Activated CD8-positive, alpha-beta memory T cell treated with anti-CD3 and anti-CD28 coated beads, Interleukin-2, amount 50 U/mL, for 48 hours (primary cell): ENCODE measurements around the gene MSLN.

ENCODE experiments used
- DNase-seq: peaks from one replicate; pipeline ENCODE4 v3.0.0-alpha.2; 2020

Gene MSLN

DNA sequence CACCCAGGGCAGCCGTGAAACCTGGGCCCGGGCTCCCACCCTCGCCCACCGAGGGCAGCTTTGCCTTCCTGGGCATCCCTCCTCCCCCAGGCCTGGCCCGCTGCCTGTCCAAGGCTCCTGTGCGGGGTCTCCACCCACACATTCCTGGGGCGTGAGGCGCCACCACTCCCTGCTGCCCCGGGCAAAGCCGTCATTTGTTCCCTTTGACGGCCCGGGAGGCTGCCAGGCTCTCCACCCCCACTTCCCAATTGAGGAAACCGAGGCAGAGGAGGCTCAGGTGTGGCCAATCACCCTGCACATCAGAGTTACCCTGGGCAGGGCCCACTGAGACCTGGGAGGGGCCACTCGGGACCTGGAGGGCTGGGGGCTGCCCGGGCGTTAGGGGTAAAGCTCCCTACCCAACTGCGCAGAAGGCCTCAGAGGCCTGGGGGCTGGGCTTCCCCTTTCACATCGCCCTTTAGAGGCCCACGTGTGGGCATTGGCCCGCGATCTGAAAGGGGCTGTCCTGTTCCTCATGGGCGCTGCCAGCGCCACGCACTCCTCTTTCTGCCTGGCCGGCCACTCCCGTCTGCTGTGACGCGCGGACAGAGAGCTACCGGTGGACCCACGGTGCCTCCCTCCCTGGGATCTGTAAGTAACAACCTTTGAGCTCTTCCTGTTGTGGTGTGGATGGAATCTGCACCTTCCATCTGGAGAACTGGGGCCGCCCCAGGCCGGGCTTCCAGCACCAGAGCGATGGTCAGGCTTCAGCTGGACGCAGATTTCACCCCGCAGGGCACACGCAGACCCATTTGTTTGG, at the start of gene MSLN:
MSLN (plus strand) TSS at position 190 of the 799 bp plus-strand sequence. CDS start 1,947 bp downstream, outside the sequence.
- no peak for DNase-seq

DNA sequence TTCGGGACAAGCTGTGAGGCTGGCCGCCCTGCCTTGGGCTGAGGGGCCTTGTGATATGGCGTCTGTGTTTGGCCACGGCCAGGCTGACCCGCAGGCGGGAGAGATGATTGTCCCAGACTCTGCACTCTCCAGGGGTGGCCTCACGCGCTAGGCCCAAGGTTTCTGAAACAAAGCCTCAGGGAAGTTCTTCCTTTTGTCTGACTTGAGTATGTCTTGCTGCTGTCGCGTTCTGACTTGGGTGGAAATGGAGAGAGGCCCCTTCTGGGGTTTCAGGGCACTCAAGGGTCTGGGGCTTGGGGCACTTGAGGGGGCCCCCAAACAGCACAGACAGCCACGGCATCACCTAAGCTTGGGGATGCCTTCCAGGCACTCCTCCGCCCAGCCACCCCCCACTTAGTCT, 49.5 kb upstream of the MSLN start:
- no peak for DNase-seq

DNA sequence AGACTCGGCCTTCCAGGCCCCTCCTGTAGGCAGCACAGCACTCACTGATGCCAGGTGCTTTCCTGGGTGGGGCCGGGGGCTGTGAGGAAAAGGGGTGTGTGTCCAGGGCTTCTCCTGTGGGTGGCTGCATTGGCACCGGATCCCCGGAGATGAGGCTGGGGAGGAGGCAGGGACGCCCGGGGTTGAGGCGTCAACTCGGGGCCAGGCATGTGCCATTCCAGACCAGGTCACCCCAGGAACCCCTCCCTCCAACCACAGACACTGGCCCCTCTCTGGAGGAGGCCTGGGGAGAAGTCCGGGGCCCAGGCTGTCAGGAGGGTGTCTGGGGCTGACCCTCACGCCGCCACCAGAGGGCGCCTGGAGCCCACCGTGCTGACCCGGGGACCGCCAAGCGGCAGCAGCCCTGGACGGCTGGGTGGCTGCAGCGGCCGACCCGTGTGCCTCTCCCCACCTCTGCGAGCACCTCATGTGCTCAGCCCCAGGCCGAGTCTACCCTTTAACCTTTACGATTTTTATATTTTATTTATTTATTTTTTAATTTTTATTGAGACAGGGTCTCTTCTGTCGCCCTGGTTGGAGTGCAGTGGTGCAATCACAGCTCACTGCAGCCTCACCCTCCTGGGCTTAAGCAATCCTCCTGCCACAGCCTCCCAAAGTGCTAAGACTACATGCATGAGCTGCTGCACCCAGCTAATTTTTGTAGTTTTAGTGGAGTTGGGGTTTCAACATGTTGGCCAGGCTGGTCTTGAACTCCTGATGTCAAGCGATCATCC, 48.8 kb upstream of the MSLN start:
- DNase-seq, result peak; percentile 95

DNA sequence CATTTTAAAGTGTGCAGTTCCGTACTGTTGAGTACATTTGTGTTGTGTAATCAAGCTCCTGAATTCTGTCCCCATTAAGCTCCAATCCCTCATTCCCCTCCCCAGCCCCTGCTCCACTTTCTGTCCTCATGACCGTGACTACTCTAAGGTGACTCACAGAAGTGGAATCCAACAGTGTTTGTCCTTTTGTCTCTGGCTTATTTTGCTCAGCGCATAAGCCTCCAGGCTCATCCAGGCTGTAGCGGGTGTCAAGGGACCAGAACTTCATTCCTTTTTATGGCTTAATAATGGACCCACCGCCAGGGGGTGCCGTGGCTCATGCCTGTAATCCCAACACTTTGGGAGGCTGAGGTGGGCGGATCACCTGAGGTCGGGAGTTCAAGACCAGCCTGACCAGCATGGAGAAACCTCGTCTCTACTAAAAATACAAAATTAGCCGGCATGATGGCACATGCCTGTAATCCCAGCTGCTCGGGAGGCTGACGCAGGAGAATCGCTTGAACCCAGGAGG, 47.7 kb upstream of the MSLN start:
- peak; percentile 83 for DNase-seq

DNA sequence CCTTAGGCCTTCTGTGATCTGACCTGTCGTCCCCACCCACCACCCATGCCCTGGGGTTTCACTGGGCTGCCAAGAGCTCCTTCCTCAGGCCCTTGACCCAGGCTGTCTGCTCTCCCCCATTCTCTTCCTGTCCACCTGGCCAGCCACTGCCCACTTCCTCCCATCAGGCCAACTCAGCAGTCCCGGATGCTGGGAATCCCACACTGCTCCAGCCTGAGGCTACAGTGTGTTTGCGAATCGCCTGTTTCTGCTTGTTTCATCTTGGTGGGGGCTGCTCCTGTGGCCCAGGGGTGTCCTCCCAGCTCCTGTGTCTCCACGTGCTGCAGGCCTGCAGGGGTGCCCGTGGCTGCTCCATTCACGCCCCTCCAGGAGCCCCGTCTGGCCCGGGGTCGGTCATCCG, 46.5 kb upstream of the MSLN start:
- no peak for DNase-seq

DNA sequence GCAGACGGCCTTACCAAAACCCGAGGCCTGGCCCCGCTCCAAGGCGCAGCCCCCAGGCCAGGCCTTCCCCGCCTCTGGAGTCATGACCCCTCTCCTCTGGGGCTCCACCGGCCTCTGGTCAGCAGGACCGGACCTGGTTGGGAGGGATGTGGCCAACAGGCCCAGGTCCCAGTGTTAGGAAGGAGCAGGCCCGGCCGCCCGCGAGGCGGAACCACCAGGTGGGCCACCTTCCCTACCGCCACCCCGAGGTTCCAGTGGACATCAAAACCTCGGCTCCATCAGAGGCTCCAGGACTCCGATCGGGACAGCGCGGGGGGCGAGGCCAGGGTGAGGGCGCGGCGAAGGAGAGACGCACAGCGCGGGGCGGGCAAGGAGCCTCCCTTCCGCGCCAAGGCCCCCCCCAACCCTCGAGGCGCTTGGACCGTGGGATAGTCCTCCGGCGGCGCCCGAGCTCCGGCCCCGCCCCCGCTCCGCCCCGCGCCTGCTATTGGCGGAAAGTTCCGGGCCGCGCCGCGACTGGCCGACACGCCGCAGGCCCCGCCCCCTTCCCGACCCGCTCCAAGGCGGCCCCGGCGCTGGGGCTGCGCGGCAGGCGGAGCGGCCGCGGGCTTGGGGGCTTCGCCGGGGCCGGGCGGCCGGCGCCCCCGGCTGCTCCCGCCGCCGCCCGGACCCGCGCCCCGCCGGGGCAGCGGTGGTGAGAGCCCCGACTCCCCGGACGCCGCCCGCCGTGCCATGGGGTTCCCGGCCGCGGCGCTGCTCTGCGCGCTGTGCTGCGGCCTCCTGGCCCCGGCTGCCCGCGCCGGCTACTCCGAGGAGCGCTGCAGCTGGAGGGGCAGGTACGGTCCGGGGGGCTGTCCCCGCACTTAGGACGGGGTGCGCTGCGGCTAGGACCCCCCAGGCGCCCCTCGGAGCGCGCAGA, 45.7 kb upstream of the MSLN start, which contains the start of gene METRN:
METRN (plus strand) TSS at position 561 of the 919 bp plus-strand sequence; CDS start at position 733, 172 bp downstream.
- DNase-seq, result peak; percentile 97

DNA sequence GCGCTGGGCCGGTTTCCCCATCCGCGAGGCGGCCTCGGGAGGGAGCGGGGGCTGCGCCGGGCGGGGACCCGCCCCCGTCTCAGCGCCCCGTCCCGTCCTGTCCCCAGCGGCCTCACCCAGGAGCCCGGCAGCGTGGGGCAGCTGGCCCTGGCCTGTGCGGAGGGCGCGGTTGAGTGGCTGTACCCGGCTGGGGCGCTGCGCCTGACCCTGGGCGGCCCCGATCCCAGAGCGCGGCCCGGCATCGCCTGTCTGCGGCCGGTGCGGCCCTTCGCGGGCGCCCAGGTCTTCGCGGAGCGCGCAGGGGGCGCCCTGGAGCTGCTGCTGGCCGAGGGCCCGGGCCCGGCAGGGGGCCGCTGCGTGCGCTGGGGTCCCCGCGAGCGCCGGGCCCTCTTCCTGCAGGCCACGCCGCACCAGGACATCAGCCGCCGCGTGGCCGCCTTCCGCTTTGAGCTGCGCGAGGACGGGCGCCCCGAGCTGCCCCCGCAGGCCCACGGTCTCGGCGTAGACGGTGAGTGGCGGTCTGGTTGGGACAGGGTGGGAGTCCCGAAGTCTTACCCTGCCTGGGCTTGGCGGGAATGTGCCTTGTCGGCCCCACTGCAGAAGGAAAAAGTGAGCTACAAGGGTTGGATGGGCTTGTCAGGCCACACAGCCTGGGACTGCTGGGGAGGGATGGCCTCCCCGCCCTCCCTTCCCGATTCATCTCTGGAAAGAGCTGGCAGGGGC, 44.9 kb upstream of the MSLN start:
- no peak for DNase-seq

DNA sequence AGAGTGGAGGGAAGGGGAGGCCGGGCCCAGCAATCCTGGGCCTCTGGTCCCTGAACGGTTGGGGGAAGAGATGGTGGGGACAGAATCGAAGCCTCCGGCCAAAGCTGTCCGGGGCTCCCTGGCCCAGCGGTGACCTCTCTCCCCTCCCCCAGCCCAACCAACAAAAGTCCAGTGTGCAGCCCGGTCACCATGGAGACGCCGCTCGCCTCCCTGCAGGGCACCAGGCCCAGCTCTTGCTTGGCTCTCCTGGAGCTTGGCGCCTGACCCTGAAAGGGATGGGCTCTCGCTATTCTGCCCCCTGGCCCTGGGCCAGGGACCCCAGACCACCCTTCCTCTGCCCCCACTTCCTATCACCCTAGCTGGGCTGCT, 44.4 kb upstream of the MSLN start:
- DNase-seq, result no peak

DNA sequence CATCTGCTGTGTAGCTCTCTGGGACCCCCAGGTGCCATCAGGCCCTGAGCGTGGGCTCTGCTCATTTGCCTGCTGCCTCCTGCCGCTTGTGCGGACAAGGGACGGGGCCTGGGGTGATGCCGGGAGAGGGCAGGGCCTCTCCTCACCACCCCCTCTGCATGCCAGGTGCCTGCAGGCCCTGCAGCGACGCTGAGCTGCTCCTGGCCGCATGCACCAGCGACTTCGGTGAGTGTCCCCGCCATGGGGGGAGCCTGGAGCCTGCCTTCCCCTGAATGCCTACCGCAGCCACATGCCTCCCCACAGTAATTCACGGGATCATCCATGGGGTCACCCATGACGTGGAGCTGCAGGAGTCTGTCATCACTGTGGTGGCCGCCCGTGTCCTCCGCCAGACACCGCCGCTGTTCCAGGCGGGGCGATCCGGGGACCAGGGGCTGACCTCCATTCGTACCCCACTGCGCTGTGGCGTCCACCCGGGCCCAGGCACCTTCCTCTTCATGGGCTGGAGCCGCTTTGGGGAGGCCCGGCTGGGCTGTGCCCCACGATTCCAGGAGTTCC, 43.7 kb upstream of the MSLN start:
- no peak for DNase-seq

DNA sequence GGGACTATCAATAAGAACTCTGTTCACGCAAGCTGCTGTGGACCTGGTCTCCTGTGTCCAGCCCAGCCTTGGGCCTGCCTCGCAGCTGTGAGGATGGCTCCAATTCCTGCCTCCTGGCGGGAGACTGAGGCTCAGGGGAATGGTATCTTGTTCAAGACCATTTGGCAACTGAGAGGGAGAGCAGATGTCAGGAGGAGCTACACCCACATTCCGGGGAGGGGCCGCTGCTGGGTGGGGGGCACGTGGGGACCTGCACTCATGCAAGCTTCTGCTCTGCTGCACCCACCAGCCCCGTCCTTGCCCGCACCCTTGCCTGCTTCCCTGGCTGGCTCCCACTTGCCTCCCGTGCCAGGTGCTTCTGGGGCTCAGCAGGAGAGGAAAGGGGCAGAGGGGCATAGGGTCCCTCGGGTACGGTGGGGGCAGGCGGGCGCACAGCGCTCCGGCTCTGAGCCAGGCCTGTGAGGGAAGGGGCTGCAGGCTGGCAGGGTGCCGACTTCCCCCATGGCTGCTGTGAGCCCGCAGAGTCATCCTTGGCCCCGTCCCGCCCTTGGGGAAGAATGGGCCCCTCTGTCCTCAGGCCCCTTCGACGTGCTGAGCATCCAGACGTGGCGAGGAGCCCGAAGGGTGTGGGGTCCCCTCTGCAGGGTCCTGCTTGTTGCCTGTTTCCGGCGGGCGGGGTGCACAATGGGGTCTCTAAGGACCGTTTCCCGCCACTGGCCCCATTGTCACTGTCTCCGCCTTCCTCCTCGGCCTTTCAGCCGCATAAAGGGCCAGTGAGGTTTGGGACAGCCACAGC, 42.9 kb upstream of the MSLN start:
- DNase-seq, result no peak

DNA sequence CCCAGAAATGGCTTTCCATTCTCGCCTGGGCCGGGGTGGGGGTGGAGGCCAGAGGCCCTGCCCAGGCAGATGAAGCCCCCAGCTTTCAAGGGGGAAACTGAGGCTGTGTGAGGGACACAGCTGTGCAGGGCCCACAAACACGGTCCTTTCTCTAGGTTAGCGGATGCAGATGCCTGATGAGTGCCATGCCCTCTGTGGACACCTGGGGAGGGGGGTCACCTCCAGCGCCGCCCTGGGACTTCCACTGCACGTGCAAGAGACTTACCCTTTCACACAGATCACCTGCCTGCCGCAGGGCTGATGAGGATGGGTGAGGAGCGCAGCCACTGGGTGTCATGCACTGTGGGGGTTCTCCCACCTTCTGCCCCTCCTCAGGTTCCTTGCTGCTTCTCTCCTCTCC, 42.1 kb upstream of the MSLN start:
- DNase-seq, result no peak

DNA sequence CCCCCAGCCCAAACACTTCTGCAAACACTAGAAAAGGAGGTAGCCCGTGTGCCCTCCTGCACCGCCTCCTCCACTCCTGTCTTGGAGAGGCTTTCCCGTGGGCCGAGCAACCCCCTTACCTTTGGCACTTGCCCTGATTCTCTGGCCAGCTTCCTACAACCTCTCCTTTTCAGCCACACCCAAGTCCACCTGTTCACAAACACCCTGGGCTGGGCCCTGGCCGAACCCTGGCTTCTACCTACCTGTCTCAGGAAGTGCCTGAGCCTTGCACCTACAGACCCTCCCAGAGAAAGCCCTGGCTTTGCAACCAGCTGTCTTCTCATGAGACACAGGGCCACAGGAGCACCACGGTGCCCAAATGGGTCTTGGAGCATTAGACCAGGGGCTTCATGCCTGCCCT, 41.6 kb upstream of the MSLN start:
- no peak for DNase-seq

DNA sequence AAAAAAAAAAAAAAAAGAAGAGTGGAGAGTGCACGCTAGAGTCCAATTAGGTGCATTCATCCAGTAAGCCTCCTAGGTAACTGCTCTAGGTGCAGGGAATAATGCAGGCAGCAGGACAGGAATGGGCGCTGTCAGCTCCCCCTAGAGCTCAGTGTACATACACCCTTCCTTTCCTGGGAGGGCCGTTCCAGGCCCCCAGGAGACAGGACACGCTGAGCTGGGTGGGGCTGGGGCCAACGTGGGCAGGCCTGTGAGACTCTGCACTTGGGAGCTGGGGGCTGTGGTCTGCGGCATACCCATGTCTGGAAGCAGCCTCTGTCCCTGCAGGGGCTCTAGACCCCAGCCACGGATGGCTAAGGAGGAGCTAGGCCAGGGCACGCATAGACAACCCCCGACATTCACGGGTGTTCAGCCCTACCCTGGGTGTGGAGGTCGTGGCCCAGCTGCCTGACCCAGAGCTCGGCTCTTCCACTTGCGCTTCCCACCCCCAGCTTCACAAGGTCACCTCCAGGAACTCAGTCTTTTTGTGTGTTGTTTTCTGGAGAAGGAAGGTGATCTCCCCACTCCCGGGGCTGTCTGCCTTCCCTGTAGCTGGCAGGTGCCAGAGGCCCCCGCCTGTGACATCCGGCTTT, 40.6 kb upstream of the MSLN start:
- DNase-seq, result no peak

DNA sequence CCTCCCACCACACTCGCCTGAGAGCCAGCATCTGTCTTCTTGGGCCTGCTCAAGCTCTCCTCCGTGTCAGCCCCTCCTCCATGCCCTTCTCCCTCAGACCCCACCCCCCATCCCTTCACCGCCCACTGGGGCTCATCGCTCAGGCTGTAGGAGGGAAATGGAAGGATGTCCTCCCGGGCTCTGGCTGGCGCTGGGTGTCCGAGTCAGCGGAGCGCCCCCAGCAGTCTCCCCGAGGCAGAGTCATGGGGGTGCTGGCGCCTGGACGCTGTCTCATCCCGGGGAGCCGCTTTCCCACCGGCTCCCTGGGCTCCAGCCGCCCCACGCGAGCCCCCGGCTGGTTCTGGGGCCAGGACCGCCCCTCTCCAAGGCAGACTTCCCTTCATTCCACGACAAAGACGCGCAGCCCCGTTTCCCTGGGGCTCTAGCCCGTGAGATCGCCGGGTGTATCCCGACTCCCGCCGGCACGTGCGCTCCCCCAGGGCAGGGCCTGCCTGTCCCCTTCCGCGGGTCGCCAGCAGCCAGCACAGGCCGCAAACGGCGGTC, 40.0 kb upstream of the MSLN start:
- DNase-seq, result peak; percentile 77

DNA sequence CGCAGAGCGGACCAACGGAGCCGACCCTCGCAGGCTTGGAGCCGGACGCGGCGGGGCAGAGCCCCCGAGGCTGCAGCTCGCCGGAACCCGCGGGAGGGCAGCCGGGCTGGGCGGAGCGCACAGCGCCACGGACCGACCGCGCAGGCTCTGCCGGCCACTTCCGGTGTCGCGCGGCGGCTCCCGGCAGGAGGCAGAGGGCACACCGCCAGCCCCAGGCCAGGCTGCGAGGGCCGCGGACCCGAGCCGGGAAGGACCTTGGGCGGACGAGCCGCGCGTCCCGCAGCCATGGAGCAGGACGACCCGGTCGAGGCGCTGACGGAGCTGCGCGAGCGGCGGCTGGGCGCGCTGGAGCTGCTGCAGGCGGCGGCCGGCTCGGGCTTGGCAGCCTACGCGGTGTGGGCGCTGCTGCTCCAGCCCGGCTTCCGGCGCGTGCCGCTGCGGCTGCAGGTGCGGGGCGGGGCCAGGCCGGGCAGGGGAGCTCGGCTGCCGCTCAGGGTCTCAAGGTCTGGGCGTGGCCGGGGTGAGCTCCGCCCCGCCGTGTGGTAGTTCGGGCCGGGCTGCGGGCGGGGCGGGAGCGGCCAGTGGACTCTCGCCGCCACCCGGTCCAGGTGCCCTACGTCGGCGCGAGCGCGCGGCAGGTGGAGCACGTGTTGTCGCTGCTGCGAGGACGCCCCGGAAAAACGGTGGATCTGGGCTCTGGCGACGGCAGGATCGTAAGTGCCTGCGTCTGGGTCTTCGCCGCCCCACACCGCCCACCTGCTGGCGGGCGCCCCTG, 39.4 kb upstream of the MSLN start, which contains the start of gene ANTKMT:
ANTKMT (plus strand) TSS at position 157 of the 775 bp plus-strand sequence; CDS start at position 286, 129 bp downstream.
- peak; percentile 90 for DNase-seq

DNA sequence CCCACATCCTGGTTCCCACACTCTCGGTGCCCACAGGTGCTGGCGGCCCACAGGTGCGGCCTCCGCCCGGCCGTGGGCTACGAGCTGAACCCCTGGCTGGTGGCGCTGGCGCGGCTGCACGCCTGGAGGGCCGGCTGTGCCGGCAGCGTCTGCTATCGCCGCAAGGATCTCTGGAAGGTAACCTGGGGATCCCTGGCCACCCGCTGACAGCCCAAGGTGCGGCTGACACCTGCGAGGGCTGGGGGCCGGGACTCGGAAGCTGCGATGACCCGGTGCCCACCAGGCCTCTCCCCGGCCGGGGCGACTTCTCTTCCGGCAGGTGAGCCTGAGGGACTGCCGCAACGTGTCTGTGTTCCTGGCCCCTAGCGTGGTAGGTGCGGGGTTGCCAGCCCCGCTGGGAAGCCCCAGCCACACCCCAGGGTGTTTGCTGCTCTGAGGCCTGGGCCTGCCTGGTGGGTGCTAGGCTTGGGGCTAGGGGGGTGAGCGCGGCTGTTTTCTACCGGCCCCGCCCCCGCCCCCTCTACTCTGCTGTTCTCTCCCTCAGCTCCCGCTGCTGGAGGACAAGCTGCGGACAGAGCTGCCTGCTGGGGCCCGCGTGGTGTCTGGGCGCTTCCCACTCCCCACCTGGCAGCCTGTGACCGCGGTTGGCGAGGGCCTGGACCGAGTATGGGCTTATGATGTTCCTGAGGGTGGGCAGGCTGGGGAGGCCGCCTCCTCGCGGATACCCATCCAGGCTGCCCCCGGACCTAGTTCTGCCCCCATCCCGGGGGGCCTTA, 38.6 kb upstream of the MSLN start:
- DNase-seq, result no peak

DNA sequence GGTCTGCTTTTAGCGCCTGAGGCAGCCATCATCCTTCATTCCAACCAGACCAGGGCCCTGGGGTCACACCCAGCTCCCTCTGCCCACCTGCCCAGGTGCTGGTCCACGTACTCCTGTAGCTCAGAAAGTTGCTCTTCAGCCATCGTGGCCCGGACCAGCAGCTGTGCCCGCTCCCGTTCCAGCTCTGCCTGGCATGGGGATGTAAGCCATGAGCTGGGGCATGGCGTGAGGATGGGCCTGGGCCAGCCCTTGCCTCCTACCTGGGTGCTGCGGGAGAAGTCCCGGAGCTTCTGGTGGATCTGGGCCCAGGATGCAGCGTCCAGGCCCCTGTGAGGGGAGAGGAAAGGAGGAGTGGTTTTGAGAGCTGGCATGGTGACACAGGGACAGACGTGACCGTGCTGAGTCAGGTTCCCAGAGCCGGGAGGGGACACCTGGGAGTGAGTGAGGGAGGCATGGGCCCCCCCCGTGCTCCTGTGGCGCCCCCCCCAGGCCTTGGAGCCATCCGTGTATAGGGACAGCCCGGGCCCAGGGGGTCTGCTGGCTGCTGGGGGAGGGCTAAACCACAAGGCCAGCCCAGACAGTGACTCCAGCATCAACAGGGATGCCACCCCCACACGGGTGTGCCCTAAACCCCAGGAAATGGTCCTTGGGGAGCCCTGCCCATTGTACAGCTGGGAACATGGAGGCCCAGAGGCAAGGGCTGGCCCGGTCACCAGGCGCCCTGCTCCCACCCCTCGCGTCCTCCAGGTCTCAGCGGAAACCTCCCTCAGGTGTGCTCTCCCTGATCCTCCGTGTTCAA, 37.5 kb upstream of the MSLN start:
- DNase-seq, result no peak
